ENCODE results near the gene ZNF827. TPM values are rescaled to one million over a fixed set of nuclear protein-coding genes. Genes with fewer than 3 reads are reported as not detected.

Gene ZNF827
- total RNA-seq, 1 experiment from 2014 or later = 19.1 TPM

DNA sequence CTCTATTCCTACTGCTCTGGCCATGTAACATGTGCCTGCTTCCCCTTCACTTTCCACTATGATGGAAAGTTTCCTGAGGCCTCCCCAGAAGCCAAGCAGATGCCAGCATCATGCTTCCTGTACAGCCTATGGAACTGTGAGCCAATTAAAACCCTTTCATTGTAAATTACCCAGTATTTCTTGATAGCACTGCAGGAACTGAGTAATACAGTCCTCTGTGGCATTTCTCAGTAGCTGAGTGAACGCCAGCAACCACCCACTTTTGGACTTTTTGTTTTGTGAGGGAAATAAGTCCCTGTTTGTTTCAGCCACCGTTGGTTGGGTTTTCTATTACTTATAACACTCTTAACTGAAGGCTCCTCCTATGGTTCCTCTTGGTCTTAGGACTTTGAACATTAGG lies 154.6 kb downstream of the ZNF827 start:
- Histone ChIP-seq H2AFZ (ENCODE audit: low read depth, low read length, poor library complexity, severe bottlenecking) (no peak overlapping the region), H3K79me2 (ENCODE audit: insufficient read depth, low read length) (no peaks in the 10 kb centered on the region), H3K27me3 (ENCODE audit: insufficient read depth, low read length) (no peaks in the 10 kb centered on the region), H3K4me2 (ENCODE audit: low read length) (no peak overlapping the region), H3K9ac (ENCODE audit: low read length) (no peak overlapping the region), H3K4me1 (ENCODE audit: control insufficient read depth in 1 of 2, insufficient read depth in 2 of 2, low read length in 2 of 2) (no peaks in the 10 kb centered on the region), H4K20me1 (ENCODE audit: insufficient read depth) (no peaks in the 10 kb centered on the region), H3K9me3 (ENCODE audit: control insufficient read depth in 1 of 2, insufficient read depth in 1 of 2, low read depth in 1 of 2, low read length in 2 of 2) (no peaks in the 10 kb centered on the region), H3K36me3 (ENCODE audit: control insufficient read depth in 1 of 2, insufficient read depth in 2 of 2, low read length in 2 of 2) (no peaks in the 10 kb centered on the region), H3K27ac (ENCODE audit: low read depth, low read length) (no peak overlapping the region), H3K4me3 (replicated peaks in 1 of 2; ENCODE audit: low read depth in 1 of 2, low read length in 2 of 2) (no peak overlapping the region), H3K9me2 (ENCODE audit: insufficient read depth) (no peaks in the 10 kb centered on the region)
- ChIA-PET CTCF (no interaction called here), POLR2A (no interaction called here), RAD21 (ENCODE audit: low non-redundant PET in 1 of 2, low total read pairs in 2 of 2, uncharacterized antibody in 2 of 2, unreplicated experiment in 2 of 2) (no interaction called here)
- no peak for DNase-seq (ENCODE audit: low read depth, low spot score)
- ATAC-seq = no peak
- intact Hi-C loops (cut with micrococcal nuclease) = no loop called here
- no peak for TF ChIP-seq JUND (IDR thresholded peaks at IDR 0.05)
- TF ChIP-seq SP1 (IDR thresholded peaks at IDR 0.05; ENCODE audit: low read depth) = no peak
- TF ChIP-seq POLR2AphosphoS5 (IDR thresholded peaks at IDR 0.05; ENCODE audit: low read depth, low read length) = no peak
- no peak for TF ChIP-seq RAD21 (IDR thresholded peaks at IDR 0.05; ENCODE audit: low read depth)
- TF ChIP-seq YY1 (IDR thresholded peaks at IDR 0.05; ENCODE audit: extremely low read depth, insufficient replicate concordance, low read depth, low read length) = no peak
- no peak for TF ChIP-seq FOSL1 (IDR thresholded peaks at IDR 0.05; ENCODE audit: low read depth)
- TF ChIP-seq, protein P1, sequence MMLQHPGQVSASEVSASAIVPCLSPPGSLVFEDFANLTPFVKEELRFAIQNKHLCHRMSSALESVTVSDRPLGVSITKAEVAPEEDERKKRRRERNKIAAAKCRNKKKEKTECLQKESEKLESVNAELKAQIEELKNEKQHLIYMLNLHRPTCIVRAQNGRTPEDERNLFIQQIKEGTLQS (IDR thresholded peaks at IDR 0.05) = no peak
- TF ChIP-seq, protein P2, sequence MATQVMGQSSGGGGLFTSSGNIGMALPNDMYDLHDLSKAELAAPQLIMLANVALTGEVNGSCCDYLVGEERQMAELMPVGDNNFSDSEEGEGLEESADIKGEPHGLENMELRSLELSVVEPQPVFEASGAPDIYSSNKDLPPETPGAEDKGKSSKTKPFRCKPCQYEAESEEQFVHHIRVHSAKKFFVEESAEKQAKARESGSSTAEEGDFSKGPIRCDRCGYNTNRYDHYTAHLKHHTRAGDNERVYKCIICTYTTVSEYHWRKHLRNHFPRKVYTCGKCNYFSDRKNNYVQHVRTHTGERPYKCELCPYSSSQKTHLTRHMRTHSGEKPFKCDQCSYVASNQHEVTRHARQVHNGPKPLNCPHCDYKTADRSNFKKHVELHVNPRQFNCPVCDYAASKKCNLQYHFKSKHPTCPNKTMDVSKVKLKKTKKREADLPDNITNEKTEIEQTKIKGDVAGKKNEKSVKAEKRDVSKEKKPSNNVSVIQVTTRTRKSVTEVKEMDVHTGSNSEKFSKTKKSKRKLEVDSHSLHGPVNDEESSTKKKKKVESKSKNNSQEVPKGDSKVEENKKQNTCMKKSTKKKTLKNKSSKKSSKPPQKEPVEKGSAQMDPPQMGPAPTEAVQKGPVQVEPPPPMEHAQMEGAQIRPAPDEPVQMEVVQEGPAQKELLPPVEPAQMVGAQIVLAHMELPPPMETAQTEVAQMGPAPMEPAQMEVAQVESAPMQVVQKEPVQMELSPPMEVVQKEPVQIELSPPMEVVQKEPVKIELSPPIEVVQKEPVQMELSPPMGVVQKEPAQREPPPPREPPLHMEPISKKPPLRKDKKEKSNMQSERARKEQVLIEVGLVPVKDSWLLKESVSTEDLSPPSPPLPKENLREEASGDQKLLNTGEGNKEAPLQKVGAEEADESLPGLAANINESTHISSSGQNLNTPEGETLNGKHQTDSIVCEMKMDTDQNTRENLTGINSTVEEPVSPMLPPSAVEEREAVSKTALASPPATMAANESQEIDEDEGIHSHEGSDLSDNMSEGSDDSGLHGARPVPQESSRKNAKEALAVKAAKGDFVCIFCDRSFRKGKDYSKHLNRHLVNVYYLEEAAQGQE (IDR thresholded peaks at IDR 0.05; ENCODE audit: low read depth) = no peak
- no peak for TF ChIP-seq TCF7L2 (IDR thresholded peaks at IDR 0.05; ENCODE audit: borderline replicate concordance, extremely low read depth, insufficient read depth, insufficient read length)
- no peak for TF ChIP-seq CEBPB (IDR thresholded peaks at IDR 0.05; ENCODE audit: low read depth)
- BruUV-seq (replicated peaks) = no TSS peak

Measured in HCT116 (cell line).